ENCODE results near the gene TRPM4. TPM values are rescaled to one million over a fixed set of nuclear protein-coding genes. Genes with fewer than 3 reads are reported as not detected.

TRPM4 gene
- total and polyA plus RNA-seq, 10 donors = 3.3 to 28.7 (median 11.9) TPM

GRCh38 chr19:49210108-49210900, 52.7 kb downstream of the TRPM4 start:
- Histone ChIP-seq H3K27ac (peak overlapping the region in 2 of 8 donors; percentile 3 to 36), H3K4me1 (peaks cover 0 to 26% (median 13%) of the 10 kb centered on the region in 6 donors), H3K4me3 (peak overlapping the region in 1 of 8 donors; percentile 35), H3K9me3 (no peaks in the 10 kb centered on the region), H3K27me3 (replicated peaks in 1 of 7) (no peaks in the 10 kb centered on the region), H3K36me3 (peaks cover 0 to 5% (median 0%) of the 10 kb centered on the region in 6 donors)
- TF ChIP-seq POLR2AphosphoS5 (IDR thresholded peaks at IDR 0.05) (no peak), POLR2A (IDR thresholded peaks at IDR 0.05) (no peak), CTCF (IDR thresholded peaks at IDR 0.05 in 8 of 11, conservative IDR thresholded peaks at IDR 0.05 in 3 of 11) (no peak)
- DNase-seq = no peak
- intact Hi-C loops (cut with DNase I; ENCODE audit: low total_unique reads) = no loop called here
- 41 to 67% (median 50%) methylated on average over 49 to 50 of the region's 50 CpGs for WGBS, 5 donors

GRCh38 chr19:49210901-49211451, 53.4 kb downstream of the TRPM4 start:
- H3K4me3 ChIP-seq = peak overlapping the region in 1 of 8 donors; percentile 35
- no peaks in the 10 kb centered on the region for H3K27me3 ChIP-seq (replicated peaks in 1 of 7)
- intact Hi-C loops (cut with DNase I; ENCODE audit: low total_unique reads) = no loop called here
- no peaks in the 10 kb centered on the region for H3K9me3 ChIP-seq
- peaks cover 0 to 26% (median 13%) of the 10 kb centered on the region in 6 donors for H3K4me1 ChIP-seq
- 78 to 90% (median 85%) methylated on average over 10 to 19 of the region's 19 CpGs for WGBS, 5 donors
- peak overlapping the region in 2 of 8 donors; percentile 3 to 36 for H3K27ac ChIP-seq
- DNase-seq = no peak
- peaks cover 0 to 5% (median 0%) of the 10 kb centered on the region in 6 donors for H3K36me3 ChIP-seq
- TF ChIP-seq POLR2AphosphoS5 (IDR thresholded peaks at IDR 0.05) (no peak), POLR2A (IDR thresholded peaks at IDR 0.05) (no peak), CTCF (IDR thresholded peaks at IDR 0.05 in 8 of 11, conservative IDR thresholded peaks at IDR 0.05 in 3 of 11) (no peak)

GRCh38 chr19:49212016-49212701, 54.6 kb downstream of the TRPM4 start:
- no peaks in the 10 kb centered on the region for H3K27me3 ChIP-seq (replicated peaks in 1 of 7)
- H3K36me3 ChIP-seq = peaks cover 0 to 5% (median 0%) of the 10 kb centered on the region in 6 donors
- WGBS, 5 donors = 38 to 50% (median 47%) methylated on average over 7 of the region's 7 CpGs
- H3K4me1 ChIP-seq = peaks cover 0 to 25% (median 13%) of the 10 kb centered on the region in 6 donors
- DNase-seq = no peak
- H3K4me3 ChIP-seq = no peak overlapping the region
- H3K9me3 ChIP-seq = peaks cover 0 to under 1% (median 0%) of the 10 kb centered on the region in 8 donors
- intact Hi-C loops (cut with DNase I; ENCODE audit: low total_unique reads) = no loop called here
- no peak overlapping the region for H3K27ac ChIP-seq
- TF ChIP-seq POLR2AphosphoS5 (IDR thresholded peaks at IDR 0.05) (no peak), POLR2A (IDR thresholded peaks at IDR 0.05) (no peak), CTCF (IDR thresholded peaks at IDR 0.05 in 8 of 11, conservative IDR thresholded peaks at IDR 0.05 in 3 of 11) (no peak)
